Kidney (tissue), 14 donors: ENCODE data around the gene SYNE3. TPM values are rescaled to one million over a fixed set of nuclear protein-coding genes. Genes with fewer than 3 reads are reported as not detected.

Experiments used
- DNase-seq, 5 donors: peaks; one replicate each; pipeline ENCODE4 v3.0.0-alpha.2; 2013 to 2020
- FAIRE-seq: peaks from 2 replicates; lab custom pipeline; 2012; peaks lifted over from hg19 to GRCh38; lab: Jason Lieb, UNC
- H3K27ac ChIP-seq, 2 donors: one replicate each; pipeline ENCODE4 v1.7.0; 2013; ENCODE audit warnings: low read depth in 2 of 2, low read length in 2 of 2, inconsistent platforms in 1 of 2
- H3K27me3 ChIP-seq: one replicate; pipeline ENCODE4 v1.7.1; 2013; ENCODE audit warnings: low read length, inconsistent platforms; ENCODE audit not compliant: control insufficient read depth, insufficient read depth
- H3K36me3 ChIP-seq, 3 donors: one replicate each; pipeline versions ENCODE4 v1.7.0 to v1.7.1; 2013; ENCODE audit warnings: low read length in 3 of 3, control low read depth in 1 of 3, inconsistent platforms in 1 of 3; ENCODE audit not compliant: insufficient read depth in 3 of 3, control insufficient read depth in 2 of 3
- H3K4me1 ChIP-seq, 3 donors: one replicate each; pipeline versions ENCODE4 v1.7.0 to v1.7.1; 2013; ENCODE audit warnings: low read length in 3 of 3, inconsistent platforms in 1 of 3, low read depth in 1 of 3; ENCODE audit not compliant: control insufficient read depth in 2 of 3, insufficient read depth in 2 of 3
- H3K4me3 ChIP-seq, 3 donors: one replicate each; pipeline versions ENCODE4 v1.7.0 to v1.8.1; 2013; ENCODE audit warnings: low read length in 3 of 3, control low read depth in 1 of 3, inconsistent platforms in 1 of 3
- H3K9ac ChIP-seq, 3 donors: one replicate each; pipeline versions ENCODE4 v1.7.0 to v1.7.1; 2013; ENCODE audit warnings: low read length in 3 of 3, control low read depth in 1 of 3, inconsistent platforms in 1 of 3
- H3K9me3 ChIP-seq, 3 donors: one replicate each; pipeline versions ENCODE4 v1.7.0 to v1.7.1; 2013; ENCODE audit warnings: low read length in 3 of 3, control low read depth in 1 of 3, inconsistent platforms in 1 of 3; ENCODE audit not compliant: control insufficient read depth in 2 of 3, insufficient read depth in 1 of 3
- intact Hi-C: fragments of 100-400 bp; cut with DNase I; formaldehyde crosslinking; loops from one replicate; pipeline ENCODE4 v1.11.1; 2022
- polyA plus RNA-seq: library from polyadenylated mRNA; stranded (reverse); fragments of 350-450 nt; fragmentation: Illumina TruSeq; extraction: RNeasy Lipid Tissue Mini Kit (QIAGEN cat#74804); gene quantifications from one replicate; pipeline ENCODE4 v1.2.3, GENCODE V29; 2014; ENCODE audit warnings: low read depth, low replicate concordance; ENCODE audit not compliant: insufficient read depth
- total RNA-seq: library from RNA; stranded (reverse); fragmentation: NEBNext Ultra II Directional; extraction: Animal tissue kit (Norgen Biotek cat#: 25700); gene quantifications from one replicate; pipeline ENCODE4 v1.2.1, GENCODE V29; 2021
- TF ChIP-seq, protein P1 (sequence below): IDR thresholded peaks from 3 replicates; pipeline ENCODE4 v1.5.1; 2012; ENCODE audit warnings: mild to moderate bottlenecking, moderate library complexity, borderline replicate concordance; ENCODE audit not compliant: insufficient read depth; ENCODE audit errors: extremely low read depth
- donor health status: control.
- donor health status: control.
- donor health status: control.
- donor health status: control.
- donor health status: control.
- donor health status: DM: yes; HTN: yes; CAD: no.
- donor health status: Normal renal cell carcinoma (clear cell type).

The SYNE3 gene
- total and polyA plus RNA-seq, 2 donors from 2014 or later = 0.54 to 18.5 TPM

DNA sequence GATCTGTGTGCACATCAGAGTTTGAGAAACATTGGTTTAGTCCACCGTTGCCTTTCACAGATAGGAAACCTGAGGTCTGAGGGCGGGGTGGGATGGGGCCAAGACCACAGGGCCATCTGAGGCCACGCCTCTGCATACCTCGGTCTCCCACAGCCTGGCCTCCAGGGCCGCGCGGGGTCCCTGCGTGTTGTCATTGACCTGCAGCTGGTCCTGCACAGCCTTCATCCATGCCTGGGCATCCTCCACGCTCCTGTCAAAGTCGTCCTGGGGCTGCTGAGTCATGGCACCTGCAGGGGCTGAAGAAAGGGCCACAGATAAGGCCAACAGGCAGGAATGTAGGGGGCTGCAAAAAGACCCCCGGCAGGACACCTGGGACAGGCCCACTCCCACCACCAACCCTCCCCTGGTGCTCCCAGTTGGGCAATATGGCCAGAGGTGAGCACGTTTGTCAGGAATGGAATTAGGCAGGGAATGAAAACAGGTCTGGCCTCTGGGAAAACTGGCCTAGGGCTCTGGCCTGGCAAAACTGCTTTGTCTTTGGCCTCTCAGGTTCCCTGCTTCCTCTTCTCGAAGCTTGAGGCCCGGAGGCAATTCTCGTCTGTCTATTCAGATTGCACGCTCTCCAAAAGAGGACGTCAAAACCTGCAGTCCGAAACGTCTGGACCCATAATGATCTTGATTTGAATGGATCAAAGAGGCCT lies 40.8 kb downstream of the SYNE3 start:
- intact Hi-C loops = no loop called here
- peaks cover 0 to 4% (median 0%) of the 10 kb centered on the region in 3 donors for H3K36me3 ChIP-seq
- FAIRE-seq (no peak), DNase-seq (peak in 1 of 5 donors; percentile 57)
- H3K9me3 ChIP-seq = no peaks in the 10 kb centered on the region
- no peak overlapping the region for H3K9ac ChIP-seq
- H3K27ac ChIP-seq = no peak overlapping the region
- peaks cover 0 to 2% (median 0%) of the 10 kb centered on the region in 3 donors for H3K4me1 ChIP-seq
- no peaks in the 10 kb centered on the region for H3K27me3 ChIP-seq
- TF ChIP-seq, protein P1, sequence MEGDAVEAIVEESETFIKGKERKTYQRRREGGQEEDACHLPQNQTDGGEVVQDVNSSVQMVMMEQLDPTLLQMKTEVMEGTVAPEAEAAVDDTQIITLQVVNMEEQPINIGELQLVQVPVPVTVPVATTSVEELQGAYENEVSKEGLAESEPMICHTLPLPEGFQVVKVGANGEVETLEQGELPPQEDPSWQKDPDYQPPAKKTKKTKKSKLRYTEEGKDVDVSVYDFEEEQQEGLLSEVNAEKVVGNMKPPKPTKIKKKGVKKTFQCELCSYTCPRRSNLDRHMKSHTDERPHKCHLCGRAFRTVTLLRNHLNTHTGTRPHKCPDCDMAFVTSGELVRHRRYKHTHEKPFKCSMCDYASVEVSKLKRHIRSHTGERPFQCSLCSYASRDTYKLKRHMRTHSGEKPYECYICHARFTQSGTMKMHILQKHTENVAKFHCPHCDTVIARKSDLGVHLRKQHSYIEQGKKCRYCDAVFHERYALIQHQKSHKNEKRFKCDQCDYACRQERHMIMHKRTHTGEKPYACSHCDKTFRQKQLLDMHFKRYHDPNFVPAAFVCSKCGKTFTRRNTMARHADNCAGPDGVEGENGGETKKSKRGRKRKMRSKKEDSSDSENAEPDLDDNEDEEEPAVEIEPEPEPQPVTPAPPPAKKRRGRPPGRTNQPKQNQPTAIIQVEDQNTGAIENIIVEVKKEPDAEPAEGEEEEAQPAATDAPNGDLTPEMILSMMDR = no peak
- no peak overlapping the region for H3K4me3 ChIP-seq

GRCh38 chr14:95474941-95475340 lies 41.5 kb downstream of the SYNE3 start:
- intact Hi-C loops = no loop called here
- FAIRE-seq (no peak), DNase-seq (peak in 1 of 5 donors; percentile 54)

GRCh38 chr14:95474486-95474885 lies 42.0 kb downstream of the SYNE3 start:
- no peak for FAIRE-seq
- no peaks in the 10 kb centered on the region for H3K27me3 ChIP-seq
- TF ChIP-seq, protein P1 = no peak
- no peak overlapping the region for H3K9ac ChIP-seq
- DNase-seq = peak in 1 of 5 donors; percentile 17
- intact Hi-C loops = no loop called here
- no peaks in the 10 kb centered on the region for H3K9me3 ChIP-seq
- H3K4me3 ChIP-seq = no peak overlapping the region
- H3K27ac ChIP-seq = no peak overlapping the region
- H3K36me3 ChIP-seq = peaks cover 0 to 4% (median 0%) of the 10 kb centered on the region in 3 donors
- H3K4me1 ChIP-seq = peaks cover 0 to 2% (median 0%) of the 10 kb centered on the region in 3 donors

More at GRCh38 chr14:95474941-95475340, 41.5 kb downstream of the SYNE3 start:
- no peak overlapping the region for H3K9ac ChIP-seq
- H3K27me3 ChIP-seq = no peaks in the 10 kb centered on the region
- peaks cover 0 to 4% (median 0%) of the 10 kb centered on the region in 3 donors for H3K36me3 ChIP-seq
- TF ChIP-seq, protein P1 = no peak
- no peaks in the 10 kb centered on the region for H3K9me3 ChIP-seq
- no peak overlapping the region for H3K4me3 ChIP-seq
- H3K4me1 ChIP-seq = peaks cover 0 to 2% (median 0%) of the 10 kb centered on the region in 3 donors
- H3K27ac ChIP-seq = no peak overlapping the region
